CD4-positive, alpha-beta T cell (primary cell): Measurements from ENCODE around the gene DHRSX. TPM values are rescaled to one million over a fixed set of nuclear protein-coding genes. Genes with fewer than 3 reads are reported as not detected.

Experiments
- ATAC-seq: fragments of 200-7000 bp; cut with Tn5 transposase; one replicate; pipeline ENCODE4 v1.10.0; 2022; ENCODE audit warnings: mild to moderate bottlenecking; ENCODE audit not compliant: poor library complexity
- CTCF ChIA-PET: fragments of 350-600 bp; sonication (Branson Sonifier 250); formaldehyde crosslinking; loops from one replicate; lab custom pipeline; 2021; ENCODE audit warnings: antibody characterized with exemption, inconsistent platforms; lab: Charles Lee
- POLR2A ChIA-PET: fragments of 350-600 bp; sonication (Branson Sonifier 250); formaldehyde crosslinking; loops from one replicate; lab custom pipeline; 2021; ENCODE audit warnings: antibody characterized with exemption, inconsistent platforms; lab: Charles Lee
- DNase-seq, 14 experiments: peaks; one replicate each; pipeline ENCODE4 v3.0.0-alpha.2; 2013 to 2020; ENCODE audit warnings: mixed read lengths in 2 of 14
- H3K27ac ChIP-seq, 2 donors: one replicate each; pipeline versions ENCODE4 v1.5.1 to v1.7.0; 2013; ENCODE audit warnings: low read length in 2 of 2, low read depth in 1 of 2, mild to moderate bottlenecking in 1 of 2
- H3K27me3 ChIP-seq, 2 experiments: 1 replicate in 1 of 2; 2 replicates in 1 of 2; pipeline versions ENCODE4 v1.6.1 to v1.7.0; 2013; ENCODE audit warnings: low read length in 2 of 2, control low read depth in 1 of 2, mild to moderate bottlenecking in 1 of 2, moderate library complexity in 1 of 2; ENCODE audit not compliant: insufficient read depth in 2 of 2, control insufficient read depth in 1 of 2
- H3K36me3 ChIP-seq: one replicate; pipeline ENCODE4 v1.6.1; 2013; ENCODE audit warnings: low read length, control low read depth; ENCODE audit not compliant: insufficient read depth
- H3K4me1 ChIP-seq: one replicate; pipeline ENCODE4 v1.6.1; 2013; ENCODE audit warnings: low read length, control low read depth; ENCODE audit not compliant: insufficient read depth
- H3K4me3 ChIP-seq: one replicate; pipeline ENCODE4 v1.5.1; 2013; ENCODE audit warnings: mild to moderate bottlenecking, low read length, moderate library complexity
- H3K9me3 ChIP-seq, 2 experiments: 1 replicate in 1 of 2; 2 replicates in 1 of 2; pipeline versions ENCODE4 v1.6.1 to v1.7.0; 2013; ENCODE audit warnings: low read length in 2 of 2, mild to moderate bottlenecking in 2 of 2, control low read depth in 1 of 2, moderate library complexity in 1 of 2; ENCODE audit not compliant: control insufficient read depth in 1 of 2, insufficient read depth in 1 of 2
- H3K27ac Mint-ChIP-seq: one replicate; pipeline ENCODE4 v1.8.0; 2020; ENCODE audit warnings: mixed read lengths
- H3K27me3 Mint-ChIP-seq: one replicate; pipeline ENCODE4 v1.8.0; 2021; ENCODE audit warnings: mixed read lengths
- H3K36me3 Mint-ChIP-seq: one replicate; pipeline ENCODE4 v1.8.0; 2021; ENCODE audit warnings: low read depth, mixed read lengths
- H3K4me1 Mint-ChIP-seq: one replicate; pipeline ENCODE4 v1.8.0; 2021; ENCODE audit warnings: low read depth, mixed read lengths
- H3K4me3 Mint-ChIP-seq: one replicate; pipeline ENCODE4 v1.8.0; 2020; ENCODE audit warnings: mild to moderate bottlenecking, mixed read lengths
- H3K9me3 Mint-ChIP-seq: one replicate; pipeline ENCODE4 v1.8.0; 2020; ENCODE audit warnings: mixed read lengths
- intact Hi-C, 2 experiments: fragments of 100-400 bp; cut with DNase I in 1 of 2; cut with micrococcal nuclease in 1 of 2; formaldehyde crosslinking; loops; one replicate each; pipeline versions ENCODE4 v1.15.1 to v1.9.0; 2023 to 2025; cut with DNase I, micrococcal nuclease
- total RNA-seq, 174 experiments: library from RNA in 2 of 174; stranded (reverse) in 2 of 174; gene quantifications; one replicate each; pipeline ENCODE4 v1.2.3 and lab custom pipeline; 2021 to 2026
- TF ChIP-seq, protein P1 (sequence below): fragments of 200-600 bp; IDR thresholded peaks from one replicate; pipeline ENCODE4 v1.8.0; 2022; ENCODE audit warnings: antibody characterized with exemption, mild to moderate bottlenecking

The DHRSX gene
- total RNA-seq, 2 experiments from 2014 or later: 12.1 to 13.9 TPM

DNA sequence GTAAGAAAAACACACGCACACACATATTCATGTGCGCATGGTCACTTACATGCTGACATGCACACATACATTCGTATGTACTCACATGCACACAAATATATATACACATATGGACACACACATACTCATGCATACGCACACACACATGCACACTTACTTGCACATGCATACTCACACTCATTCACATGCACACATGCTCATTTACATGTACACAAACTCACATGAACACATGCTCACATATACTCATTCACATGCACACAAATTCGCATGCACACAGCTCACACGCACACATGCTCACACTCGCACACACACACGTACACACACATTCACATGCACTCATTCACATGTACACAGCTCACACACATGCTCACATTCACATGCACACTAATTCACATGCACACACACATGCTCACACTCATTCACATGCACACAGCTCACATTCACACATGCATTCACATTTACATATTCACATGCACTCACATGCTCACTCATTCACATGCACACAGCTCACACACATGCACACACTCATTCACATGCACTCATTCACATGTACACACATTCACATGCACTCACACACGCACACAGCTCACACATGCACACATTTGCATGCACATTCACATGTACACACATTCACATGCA, 276.1 kb downstream of the DHRSX start:
- Histone ChIP-seq H3K9me3 (peaks cover 35 to 53% of the 10 kb centered on the region in 2 experiments), H3K4me3 (no peak overlapping the region), H3K4me1 (no peaks in the 10 kb centered on the region), H3K27ac (no peak overlapping the region), H3K27me3 (no peaks in the 10 kb centered on the region), H3K36me3 (peaks cover 10% of the 10 kb centered on the region)
- TF ChIP-seq, protein P1, sequence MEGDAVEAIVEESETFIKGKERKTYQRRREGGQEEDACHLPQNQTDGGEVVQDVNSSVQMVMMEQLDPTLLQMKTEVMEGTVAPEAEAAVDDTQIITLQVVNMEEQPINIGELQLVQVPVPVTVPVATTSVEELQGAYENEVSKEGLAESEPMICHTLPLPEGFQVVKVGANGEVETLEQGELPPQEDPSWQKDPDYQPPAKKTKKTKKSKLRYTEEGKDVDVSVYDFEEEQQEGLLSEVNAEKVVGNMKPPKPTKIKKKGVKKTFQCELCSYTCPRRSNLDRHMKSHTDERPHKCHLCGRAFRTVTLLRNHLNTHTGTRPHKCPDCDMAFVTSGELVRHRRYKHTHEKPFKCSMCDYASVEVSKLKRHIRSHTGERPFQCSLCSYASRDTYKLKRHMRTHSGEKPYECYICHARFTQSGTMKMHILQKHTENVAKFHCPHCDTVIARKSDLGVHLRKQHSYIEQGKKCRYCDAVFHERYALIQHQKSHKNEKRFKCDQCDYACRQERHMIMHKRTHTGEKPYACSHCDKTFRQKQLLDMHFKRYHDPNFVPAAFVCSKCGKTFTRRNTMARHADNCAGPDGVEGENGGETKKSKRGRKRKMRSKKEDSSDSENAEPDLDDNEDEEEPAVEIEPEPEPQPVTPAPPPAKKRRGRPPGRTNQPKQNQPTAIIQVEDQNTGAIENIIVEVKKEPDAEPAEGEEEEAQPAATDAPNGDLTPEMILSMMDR: no peak
- H3K9me3 Mint-ChIP-seq: peaks cover 23% of the 10 kb centered on the region
- ChIA-PET CTCF (no interaction called here), POLR2A (no interaction called here)
- peaks cover 80% of the 10 kb centered on the region for H3K36me3 Mint-ChIP-seq
- ATAC-seq: no peak
- H3K4me1 Mint-ChIP-seq: peaks cover 1% of the 10 kb centered on the region
- H3K27me3 Mint-ChIP-seq: no peaks in the 10 kb centered on the region
- no peak for DNase-seq
- no peak overlapping the region for H3K4me3 Mint-ChIP-seq
- intact Hi-C loops: no loop called here
- H3K27ac Mint-ChIP-seq: no peak overlapping the region

DNA sequence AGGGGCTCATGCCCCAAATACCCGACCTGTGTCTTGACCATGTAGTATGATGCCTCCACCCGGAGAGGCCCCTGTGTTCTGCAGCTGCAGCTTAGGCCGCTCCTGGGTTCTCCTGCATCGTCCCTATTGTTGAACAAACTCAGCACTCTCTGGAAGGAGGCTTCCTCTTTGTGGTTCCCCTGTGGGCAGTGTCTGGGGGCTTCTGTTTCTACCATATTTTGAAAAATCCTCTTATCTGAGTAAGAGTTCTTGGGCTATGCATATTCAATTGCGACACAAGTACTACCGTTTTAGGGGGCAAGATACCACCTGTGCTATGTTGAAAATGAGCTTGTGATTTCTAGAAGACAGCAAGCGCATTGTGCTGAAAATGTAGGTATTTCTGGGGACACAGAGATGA, 276.6 kb downstream of the DHRSX start:
- H3K4me1 ChIP-seq: no peaks in the 10 kb centered on the region
- no peak overlapping the region for H3K27ac Mint-ChIP-seq
- H3K27me3 ChIP-seq: no peaks in the 10 kb centered on the region
- H3K27me3 Mint-ChIP-seq: no peaks in the 10 kb centered on the region
- no peak overlapping the region for H3K27ac ChIP-seq
- DNase-seq (no peak), ATAC-seq (no peak)
- ChIA-PET POLR2A (no interaction called here), CTCF (no interaction called here)
- H3K4me3 ChIP-seq: no peak overlapping the region
- H3K4me3 Mint-ChIP-seq: no peak overlapping the region
- H3K9me3 ChIP-seq: peaks cover 41 to 51% of the 10 kb centered on the region in 2 experiments
- peaks cover 79% of the 10 kb centered on the region for H3K36me3 Mint-ChIP-seq
- TF ChIP-seq, protein P1: no peak
- no peaks in the 10 kb centered on the region for H3K4me1 Mint-ChIP-seq
- peaks cover 10% of the 10 kb centered on the region for H3K36me3 ChIP-seq
- intact Hi-C loops: no loop called here
- H3K9me3 Mint-ChIP-seq: peaks cover 19% of the 10 kb centered on the region

- DNase-seq: no peak
- no peak for ATAC-seq
- ChIA-PET POLR2A (no interaction called here), CTCF (no interaction called here)
- Mint-ChIP-seq H3K4me3 (no peak overlapping the region), H3K9me3 (peaks cover 24% of the 10 kb centered on the region), H3K36me3 (peaks cover 87% of the 10 kb centered on the region), H3K4me1 (no peaks in the 10 kb centered on the region), H3K27me3 (no peaks in the 10 kb centered on the region), H3K27ac (no peak overlapping the region)
- Histone ChIP-seq H3K4me3 (no peak overlapping the region), H3K36me3 (peaks cover 10% of the 10 kb centered on the region), H3K9me3 (peaks cover 54 to 56% of the 10 kb centered on the region in 2 experiments), H3K27me3 (no peaks in the 10 kb centered on the region), H3K4me1 (no peaks in the 10 kb centered on the region), H3K27ac (no peak overlapping the region)
- TF ChIP-seq, protein P1: no peak
- intact Hi-C loops: no loop called here
Measured at GRCh38 chrX:2220829-2221567, 279.8 kb downstream of the DHRSX start.
